Hepatocyte (in vitro differentiated cells): ENCODE results near the gene SNX1. TPM values are rescaled to one million over a fixed set of nuclear protein-coding genes. Genes with fewer than 3 reads are reported as not detected.

Experiments
- DNase-seq: peaks from one replicate; pipeline ENCODE4 v3.0.0-alpha.2; 2016; ENCODE audit warnings: low spot score
- H2AFZ ChIP-seq: fragments of 200-600 bp; sonication (generic); 2 replicates; pipeline ENCODE4 v1.6.0; 2016; ENCODE audit warnings: antibody characterized with exemption, mild to moderate bottlenecking
- H3K27ac ChIP-seq: fragments of 200-600 bp; sonication (generic); 2 replicates; pipeline ENCODE4 v1.5.1; 2016; ENCODE audit warnings: mild to moderate bottlenecking
- H3K27me3 ChIP-seq: fragments of 200-600 bp; sonication (generic); 2 replicates; pipeline ENCODE4 v1.6.1; 2016
- H3K36me3 ChIP-seq: fragments of 200-600 bp; sonication (generic); replicated peaks from 2 replicates; pipeline ENCODE4 v1.5.1; 2016; ENCODE audit warnings: low read depth; ENCODE audit not compliant: insufficient read depth
- H3K4me1 ChIP-seq: fragments of 200-600 bp; sonication (generic); 2 replicates; pipeline ENCODE4 v1.5.1; 2016; ENCODE audit warnings: mild to moderate bottlenecking, moderate library complexity; ENCODE audit not compliant: insufficient read depth
- H3K4me2 ChIP-seq: fragments of 200-600 bp; sonication (generic); 2 replicates; pipeline ENCODE4 v1.6.0; 2016
- H3K4me3 ChIP-seq: fragments of 200-600 bp; sonication (generic); 2 replicates; pipeline ENCODE4 v1.5.1; 2016; ENCODE audit warnings: mild to moderate bottlenecking
- H3K79me2 ChIP-seq: fragments of 200-600 bp; sonication (generic); 2 replicates; pipeline ENCODE4 v1.6.0; 2017; ENCODE audit warnings: mild to moderate bottlenecking
- H3K9me2 ChIP-seq: fragments of 200-600 bp; sonication (generic); replicated peaks from 2 replicates; pipeline ENCODE4 v1.6.0; 2017; ENCODE audit warnings: mild to moderate bottlenecking; ENCODE audit not compliant: insufficient read depth
- H3K9me3 ChIP-seq: fragments of 200-600 bp; sonication (generic); 2 replicates; pipeline ENCODE4 v1.5.1; 2016; ENCODE audit warnings: low read depth, mild to moderate bottlenecking
- H4K20me1 ChIP-seq: fragments of 200-600 bp; sonication (generic); 2 replicates; pipeline ENCODE4 v1.6.0; 2016; ENCODE audit warnings: mild to moderate bottlenecking; ENCODE audit not compliant: insufficient read depth, poor library complexity, severe bottlenecking
- CTCF ChIP-seq: fragments of 200-600 bp; sonication (generic); IDR thresholded peaks from 2 replicates; pipeline ENCODE4 v1.5.1; 2016; ENCODE audit warnings: antibody characterized with exemption, mild to moderate bottlenecking; ENCODE audit not compliant: poor library complexity
- EZH2 ChIP-seq: fragments of 200-600 bp; sonication (generic); IDR thresholded peaks from 2 replicates; pipeline ENCODE4 v1.6.1; 2016; ENCODE audit warnings: antibody characterized with exemption, mild to moderate bottlenecking, borderline replicate concordance
- EZH2phosphoT487 ChIP-seq: fragments of 200-600 bp; sonication (generic); IDR thresholded peaks from one replicate; pipeline ENCODE4 v1.6.1; 2018; ENCODE audit warnings: antibody characterized with exemption, mild to moderate bottlenecking, low read depth, moderate library complexity; ENCODE audit not compliant: unreplicated experiment, severe bottlenecking
- WGBS: methylation state at CpG from one replicate; pipeline ENCODE4 v1.1.6; 2016; ENCODE audit warnings: low lambda C conversion rate; ENCODE audit errors: missing lambda C conversion rate; 5-methylcytosine and 5-hydroxymethylcytosine counted together
- polyA plus RNA-seq: library from polyadenylated mRNA; unstranded; fragments of >200 nt; fragmentation: Nextera tagmentation; extraction: Ambion mirVana; gene quantifications from 2 replicates; pipeline ENCODE4 v1.2.1, GENCODE V29; 2016
- total RNA-seq: library from RNA; depleted of rRNA; stranded (reverse); fragments of >200 nt; gene quantifications from 2 replicates; pipeline ENCODE4 v1.2.3, GENCODE V29; 2014

The SNX1 gene
- total and polyA plus RNA-seq, 2 experiments from 2014 or later = 64.9 to 103 TPM

DNA sequence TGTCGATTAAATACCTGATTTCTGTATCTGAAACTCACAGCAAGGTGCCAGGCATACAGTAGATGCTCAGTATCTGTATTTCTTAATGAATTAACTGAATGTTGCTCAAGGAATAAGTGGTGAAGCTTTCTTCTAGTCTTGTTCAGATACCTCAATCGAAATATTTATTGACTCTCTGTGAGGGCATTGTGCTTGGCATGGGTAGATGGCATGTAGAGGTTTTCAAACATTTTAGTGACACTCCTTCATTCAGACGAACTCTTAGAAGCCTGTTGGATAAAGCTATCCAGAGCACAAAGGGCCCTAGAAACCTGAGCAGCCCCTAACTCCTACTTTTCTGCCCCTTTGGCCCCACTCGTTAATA is 369 bp upstream of the SNX1 start:
- Histone ChIP-seq H3K27me3 (no peaks in the 10 kb centered on the region), H3K4me3 (no peak overlapping the region), H4K20me1 (peaks cover 36% of the 10 kb centered on the region), H3K4me2 (peak overlapping the region; percentile 62), H3K36me3 (no peaks in the 10 kb centered on the region), H3K9me2 (no peaks in the 10 kb centered on the region), H3K9me3 (no peaks in the 10 kb centered on the region), H3K27ac (peak overlapping the region; percentile 58), H2AFZ (peak overlapping the region; percentile 53), H3K79me2 (peaks cover 81% of the 10 kb centered on the region), H3K4me1 (peaks cover 15% of the 10 kb centered on the region)
- TF ChIP-seq CTCF (no peak), EZH2phosphoT487 (no peak), EZH2 (no peak)
- no peak for DNase-seq
- whole genome bisulfite sequencing = 48% methylated on average over 4 of the region's 4 CpGs

- DNase-seq = peak; percentile 31
- no peaks in the 10 kb centered on the region for H3K27me3 ChIP-seq
- peak overlapping the region; percentile 90 for H3K4me2 ChIP-seq
- peaks cover 50% of the 10 kb centered on the region for H4K20me1 ChIP-seq
- peaks cover 19% of the 10 kb centered on the region for H3K4me1 ChIP-seq
- peak overlapping the region; percentile 84 for H3K27ac ChIP-seq
- peak overlapping the region; percentile 81 for H3K4me3 ChIP-seq
- whole genome bisulfite sequencing = 5% methylated on average over 16 of the region's 16 CpGs
- no peaks in the 10 kb centered on the region for H3K9me2 ChIP-seq
- TF ChIP-seq EZH2 (no peak), EZH2phosphoT487 (no peak), CTCF (no peak)
- no peaks in the 10 kb centered on the region for H3K9me3 ChIP-seq
- H2AFZ ChIP-seq = no peak overlapping the region
- H3K79me2 ChIP-seq = peaks cover 81% of the 10 kb centered on the region
- no peaks in the 10 kb centered on the region for H3K36me3 ChIP-seq
Observed at GRCh38 chr15:64096668-64097384, 1.0 kb downstream of the SNX1 start.

DNA sequence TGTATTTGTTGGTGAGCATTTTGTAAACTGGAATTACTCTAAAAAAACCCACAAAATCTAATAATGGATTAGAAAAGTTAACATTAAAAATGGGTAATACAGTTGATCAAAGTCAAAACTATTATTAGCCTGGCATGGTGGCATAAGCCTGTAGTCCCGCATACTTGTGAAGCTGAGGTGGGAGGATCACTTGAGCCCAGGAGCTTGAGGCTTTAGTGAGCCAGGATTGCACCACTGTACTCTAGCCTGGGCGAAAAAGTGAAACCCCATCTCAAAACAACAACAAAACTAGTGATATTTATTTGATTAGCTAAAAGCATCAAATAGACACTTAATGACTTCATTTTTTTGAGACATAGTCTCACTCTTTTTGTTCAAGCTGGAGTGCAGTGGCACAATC is 3.6 kb downstream of the SNX1 start:
- H3K27me3 ChIP-seq = no peaks in the 10 kb centered on the region
- H3K79me2 ChIP-seq = peaks cover 92% of the 10 kb centered on the region
- H3K36me3 ChIP-seq = no peaks in the 10 kb centered on the region
- DNase-seq = no peak
- TF ChIP-seq CTCF (no peak), EZH2 (no peak), EZH2phosphoT487 (no peak)
- H4K20me1 ChIP-seq = peaks cover 68% of the 10 kb centered on the region
- no peak overlapping the region for H2AFZ ChIP-seq
- H3K9me3 ChIP-seq = no peaks in the 10 kb centered on the region
- WGBS = 97% methylated on average over 2 of the region's 2 CpGs
- peak overlapping the region; percentile 10 for H3K4me2 ChIP-seq
- H3K9me2 ChIP-seq = no peaks in the 10 kb centered on the region
- H3K4me3 ChIP-seq = no peak overlapping the region
- no peak overlapping the region for H3K27ac ChIP-seq
- peaks cover 11% of the 10 kb centered on the region for H3K4me1 ChIP-seq
